Activated T-cell treated with anti-CD3 and anti-CD28 coated beads for 24 hours (primary cell): Measurements from ENCODE around the gene C5orf63.
"Not testable (repeated sequence)": the region's sequence is repeated elsewhere in the genome, so short reads cannot be mapped to it uniquely, and the experiment has no call there.

Source experiments
- DNase-seq: peaks from one replicate; pipeline ENCODE4 v3.0.0-alpha.2; 2020; ENCODE audit warnings: low read depth

C5orf63 gene

DNA sequence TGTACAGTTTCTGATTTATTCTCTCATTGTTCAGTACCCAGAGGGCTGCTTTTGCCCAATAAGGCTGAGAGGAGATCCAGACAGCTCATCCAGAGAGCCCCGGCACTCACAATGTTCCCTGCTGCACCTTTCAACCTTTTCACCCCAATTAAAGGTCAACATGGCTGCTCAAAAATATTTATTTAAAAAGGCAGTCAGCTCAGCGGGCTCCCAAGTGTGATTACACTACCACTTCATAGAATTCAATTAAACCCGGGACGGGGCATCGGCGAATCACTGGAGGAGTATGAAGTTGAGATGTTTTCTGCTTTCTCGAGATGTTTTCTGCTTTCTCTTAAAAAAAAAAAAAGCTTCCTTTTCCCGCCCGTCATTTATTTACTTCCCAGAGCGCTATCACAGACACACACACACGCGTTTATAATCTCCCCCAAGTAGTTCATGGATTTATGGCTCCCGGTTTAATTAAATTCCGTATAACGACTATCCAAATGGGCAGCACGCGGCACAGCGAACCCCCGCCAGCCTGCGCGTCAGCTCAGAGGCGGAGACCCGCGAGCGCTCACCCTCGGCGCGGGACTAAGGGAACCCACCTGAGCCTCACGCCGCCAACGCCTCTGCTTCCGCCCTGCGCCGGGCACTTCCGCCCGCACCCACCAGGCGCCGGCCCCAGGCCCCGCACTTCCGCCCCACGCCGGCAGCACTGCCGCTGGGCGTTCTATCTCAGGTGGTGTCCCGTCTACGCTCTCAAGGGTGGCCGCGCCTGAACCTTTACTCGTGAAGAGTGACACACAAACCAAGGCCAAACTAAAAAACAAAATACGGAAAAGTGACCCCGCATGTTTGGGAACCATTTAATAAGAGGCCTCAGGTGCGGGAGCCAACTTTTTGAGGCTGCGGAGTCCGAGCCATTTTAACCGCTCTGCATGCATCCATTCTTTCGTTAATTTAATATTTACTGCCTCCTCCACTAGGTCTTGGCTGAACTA lies at the start of gene C5orf63:
Gene C5orf63, minus strand, starts transcription at position 642 of the 986 bp plus-strand sequence. CDS start 14,507 bp downstream, outside the sequence.
- peak; percentile 70 for DNase-seq

DNA sequence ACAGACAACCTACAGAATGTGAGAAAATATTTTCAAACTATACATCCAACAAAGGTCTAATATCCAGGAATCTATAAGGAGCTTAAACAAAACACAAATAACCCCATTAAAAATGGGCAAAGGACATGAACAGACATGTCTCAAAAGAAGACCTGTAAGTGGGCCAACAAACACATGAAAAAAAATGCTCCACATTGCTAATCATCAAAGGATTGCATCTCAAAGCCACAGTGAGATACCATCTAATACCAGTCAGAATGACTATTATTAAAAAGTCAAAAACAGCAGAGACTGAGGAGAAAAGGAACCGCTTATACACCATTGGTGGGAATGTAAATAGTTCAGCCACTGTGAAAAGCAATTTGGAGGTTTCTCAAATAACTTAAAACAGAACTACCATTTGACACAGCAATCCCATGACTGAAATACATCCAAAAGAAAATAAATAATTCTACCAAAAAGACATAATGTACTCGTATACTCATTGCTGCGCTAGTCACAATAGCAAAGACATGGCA lies 39.1 kb upstream of the C5orf63 start:
- no peak for DNase-seq

DNA sequence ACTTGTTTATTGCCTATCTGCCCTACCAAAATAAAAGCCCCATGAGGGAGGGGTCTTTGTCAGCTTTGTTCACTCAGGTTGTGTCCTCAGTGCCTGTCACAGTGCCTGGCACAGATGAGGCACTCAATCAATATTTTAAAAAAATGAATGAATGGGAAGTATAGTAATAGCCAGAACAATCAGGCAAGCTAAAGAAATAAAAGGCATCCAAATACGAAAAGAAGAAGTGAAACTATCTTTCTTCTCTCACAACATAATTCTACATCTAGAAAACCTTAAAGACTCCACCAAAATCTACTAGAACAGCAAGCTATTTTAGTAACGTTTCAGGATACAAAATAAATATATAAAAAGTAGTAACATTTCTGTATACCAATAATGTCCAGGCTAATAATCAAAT lies 37.8 kb upstream of the C5orf63 start:
- DNase-seq = no peak

DNA sequence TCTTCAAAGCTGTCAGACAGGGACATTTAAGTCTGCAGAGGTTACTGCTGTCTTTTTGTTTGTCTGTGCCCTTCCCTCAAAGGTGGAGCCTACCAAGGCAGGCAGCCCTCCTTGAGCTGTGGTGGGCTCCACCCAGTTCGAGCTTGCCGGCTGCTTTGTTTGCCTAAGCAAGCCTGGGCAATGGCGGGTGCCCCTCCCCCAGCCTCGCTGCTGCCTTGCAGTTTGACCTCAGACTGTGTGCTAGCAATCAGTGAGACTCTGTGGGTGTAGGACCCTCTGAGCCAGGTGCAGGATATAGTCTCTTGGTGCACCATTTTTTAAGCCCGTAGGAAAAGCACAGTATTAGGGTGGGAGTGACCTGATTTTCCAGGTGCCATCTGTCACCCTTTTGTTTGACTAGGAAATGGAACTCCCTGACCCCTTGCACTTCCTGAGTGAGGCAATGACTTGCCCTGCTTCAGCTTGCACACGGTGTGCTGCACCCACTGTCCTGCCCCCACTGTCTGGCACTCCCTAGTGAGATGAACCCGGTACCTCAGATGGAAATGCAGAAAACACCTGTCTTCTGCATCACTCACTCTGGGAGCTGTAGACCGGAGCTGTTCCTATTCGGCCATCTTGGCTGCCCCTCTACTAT lies 35.4 kb upstream of the C5orf63 start:
- DNase-seq = not testable (repeated sequence)

DNA sequence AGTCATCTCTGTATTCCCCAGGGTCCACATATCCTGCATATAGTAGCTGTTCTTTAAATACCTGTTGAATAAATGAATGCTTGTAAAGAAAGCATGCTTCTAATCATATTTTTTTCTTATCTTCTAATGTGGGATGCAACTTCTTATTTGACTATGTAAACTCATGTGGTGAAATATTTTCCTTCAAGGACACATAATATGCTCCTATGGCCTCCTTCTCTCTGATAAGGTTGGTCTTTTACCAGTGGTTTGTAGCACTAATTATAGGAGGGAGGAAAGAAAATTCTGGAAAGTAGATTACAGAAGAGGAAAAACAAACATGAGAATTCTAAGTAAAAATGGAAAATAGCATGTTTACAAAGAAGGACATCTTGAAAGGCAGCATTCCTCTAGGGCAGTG lies 28.6 kb upstream of the C5orf63 start:
- DNase-seq = no peak

DNA sequence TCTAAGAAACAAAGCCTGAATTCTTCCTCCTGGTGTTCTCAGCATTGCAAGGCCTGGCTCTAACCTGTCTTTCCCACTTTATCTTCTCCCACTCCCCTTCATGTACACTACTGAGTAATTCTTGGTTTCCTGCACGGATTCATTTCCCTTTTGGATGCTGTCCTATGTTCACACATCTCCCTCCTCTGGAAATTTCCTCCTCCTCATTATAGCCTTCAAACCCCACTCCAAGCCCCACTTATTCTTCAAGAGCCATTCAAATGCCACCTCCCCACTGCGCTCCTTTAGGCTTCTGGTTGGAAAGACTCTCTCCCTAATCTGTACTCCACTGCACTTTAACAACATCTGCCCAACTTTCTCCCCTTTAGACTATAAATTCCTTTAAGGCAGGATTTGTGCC lies 28.2 kb upstream of the C5orf63 start:
- DNase-seq = no peak

DNA sequence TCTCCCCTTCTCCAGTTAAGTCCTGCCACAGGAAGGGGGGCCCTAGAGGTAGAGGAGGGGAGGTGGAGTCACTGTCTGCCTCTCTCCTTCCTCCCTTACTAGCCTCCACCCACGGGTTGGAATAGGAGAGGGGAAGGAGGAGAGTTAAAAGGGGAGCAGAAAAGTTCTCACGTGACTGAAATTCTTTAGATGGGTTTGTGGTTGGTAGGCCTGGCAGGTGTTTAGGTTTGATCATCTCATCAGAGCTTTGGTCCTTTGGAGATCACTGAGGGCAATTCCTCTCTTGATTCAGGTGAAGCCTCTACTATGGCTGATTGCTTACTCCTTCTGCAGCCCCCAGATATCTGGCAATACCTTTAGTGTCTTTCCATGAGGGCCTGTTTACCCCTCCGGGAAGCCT lies 24.9 kb upstream of the C5orf63 start:
- no peak for DNase-seq

DNA sequence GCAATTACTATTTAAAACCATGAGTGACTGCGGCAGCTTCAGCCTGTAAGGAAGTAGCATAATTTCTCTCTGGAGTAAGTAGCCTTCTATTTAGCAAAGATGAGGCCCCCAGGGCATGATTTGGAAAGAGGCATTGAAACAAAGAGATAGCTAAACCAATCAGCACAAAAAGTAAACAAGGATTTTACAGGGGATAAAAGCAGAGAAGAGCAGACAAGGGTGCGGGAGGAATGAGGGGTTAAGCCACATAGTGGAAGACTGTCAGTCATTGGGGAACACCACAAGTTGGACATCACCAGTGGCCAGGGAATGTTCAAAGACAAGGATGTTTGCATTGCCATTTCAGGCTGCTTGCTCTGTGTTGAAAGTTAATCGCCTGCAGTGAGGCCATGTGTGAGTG lies 24.0 kb upstream of the C5orf63 start:
- DNase-seq = no peak

DNA sequence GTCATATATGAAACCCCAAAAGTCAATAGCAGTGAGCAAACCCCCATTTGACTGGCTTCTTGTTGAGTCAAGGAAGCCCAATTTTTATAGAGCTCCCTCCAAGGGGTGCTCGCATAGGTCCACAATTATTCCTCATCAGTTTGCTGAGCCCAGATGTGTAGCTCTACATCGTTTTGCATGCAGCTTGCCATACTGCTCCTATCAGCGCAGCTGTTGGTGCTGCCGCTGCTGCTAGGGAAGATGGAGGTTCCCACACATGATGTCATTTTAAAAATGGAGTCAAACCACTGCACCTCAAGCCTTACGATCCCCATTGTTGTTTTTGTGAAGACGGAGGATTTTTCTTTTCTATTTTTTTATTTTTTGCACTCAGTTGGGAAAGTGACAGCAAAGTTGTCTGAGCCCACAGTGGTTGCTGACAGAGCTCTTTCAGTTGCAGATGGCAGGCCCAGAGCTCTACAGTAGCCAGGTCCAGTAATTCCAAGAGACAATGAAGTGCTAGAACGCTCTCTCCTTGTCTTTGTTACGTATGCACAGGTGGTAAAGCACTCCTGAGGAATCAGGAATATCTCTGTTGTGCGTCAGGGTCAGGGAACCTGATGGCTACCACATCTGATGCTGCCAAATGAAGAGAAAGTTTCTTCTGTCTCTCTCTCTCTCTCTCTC lies 23.2 kb upstream of the C5orf63 start:
- no peak for DNase-seq

DNA sequence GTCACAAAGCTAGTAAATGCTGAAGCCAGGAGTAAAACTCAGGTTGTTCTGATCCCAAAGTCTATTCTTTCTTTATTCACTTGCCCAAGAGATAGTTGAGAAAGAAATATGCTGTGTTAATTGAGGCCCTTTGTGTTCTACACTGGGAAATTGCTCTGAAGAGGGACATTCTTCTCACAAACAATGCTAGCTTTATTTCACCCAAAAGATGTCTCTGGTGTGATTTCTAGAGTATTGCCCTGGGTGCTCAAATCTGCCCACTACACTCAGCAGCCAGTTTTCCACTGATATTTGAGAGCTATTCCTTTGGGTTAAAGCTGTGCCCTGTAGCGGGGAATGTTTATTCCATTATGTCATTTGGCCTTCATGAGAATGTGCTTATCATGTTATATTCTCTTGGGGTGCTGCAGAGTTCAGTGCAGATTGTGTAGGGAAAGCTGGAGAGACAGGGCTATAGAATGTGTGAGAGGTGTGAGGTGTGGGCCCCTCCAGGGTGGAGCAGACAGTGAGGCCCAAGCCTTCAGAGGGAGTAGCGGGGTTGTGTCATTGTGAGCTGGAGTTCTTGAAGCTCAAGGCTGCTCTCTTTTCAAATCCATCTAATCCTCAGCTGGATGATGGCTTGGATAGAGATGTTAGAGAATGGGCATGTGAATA lies 21.0 kb upstream of the C5orf63 start:
- DNase-seq = no peak

DNA sequence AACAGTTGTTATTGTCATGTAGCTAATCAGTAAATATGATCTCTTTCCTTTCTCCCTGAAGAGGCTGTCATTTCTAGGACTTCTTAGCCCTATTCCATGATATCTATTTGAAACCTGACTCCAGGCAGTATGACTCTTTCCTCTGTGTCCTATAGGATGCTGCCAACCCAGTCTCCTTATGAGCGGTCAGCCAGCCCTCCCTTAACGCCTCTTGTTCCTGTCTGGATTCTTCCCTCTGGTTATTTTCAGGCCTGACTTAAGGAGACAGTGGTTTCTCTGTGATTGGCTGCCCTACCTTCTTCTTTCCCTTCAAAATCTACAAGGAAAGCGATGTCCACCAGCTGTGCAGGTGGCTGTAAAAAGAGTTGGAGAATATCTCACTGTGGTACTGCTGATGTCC lies 19.4 kb upstream of the C5orf63 start:
- DNase-seq = no peak

DNA sequence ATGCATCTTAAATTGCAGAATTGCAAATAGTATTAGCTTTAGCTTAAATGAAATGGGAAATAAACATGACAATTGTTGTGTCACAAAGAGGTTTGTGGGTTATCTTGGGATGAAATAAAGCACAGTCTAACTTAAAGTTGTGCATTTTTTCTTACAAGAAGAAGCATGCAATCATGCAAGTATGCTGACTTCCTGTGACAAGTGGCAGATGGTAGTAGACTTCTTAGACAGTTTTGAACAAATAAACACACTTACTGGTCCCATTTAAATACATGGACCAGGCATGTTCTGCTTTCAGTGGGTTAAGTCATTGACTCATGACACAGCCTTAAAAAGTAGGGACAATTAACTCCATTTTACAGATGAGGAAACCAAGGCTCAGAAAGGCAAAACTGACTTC lies 15.9 kb upstream of the C5orf63 start:
- DNase-seq = no peak

DNA sequence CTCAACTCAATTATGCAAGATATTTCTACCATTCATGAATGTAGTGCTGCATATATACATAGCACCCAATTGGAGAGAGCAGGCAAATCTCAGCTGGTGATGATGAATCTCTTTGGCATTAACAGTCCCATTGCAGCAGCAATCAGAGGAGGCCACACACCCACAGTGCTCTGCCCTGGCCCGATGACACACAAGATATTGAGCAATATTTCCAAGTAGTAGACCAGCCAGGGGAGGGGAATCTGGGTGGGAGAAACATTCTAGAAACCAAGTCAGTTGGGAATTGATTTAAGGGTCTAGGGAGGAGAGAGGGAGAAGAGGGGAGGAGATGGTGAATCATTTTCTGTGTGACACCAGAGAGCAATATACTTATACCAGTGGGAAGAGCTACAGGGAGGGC lies 14.9 kb upstream of the C5orf63 start:
- DNase-seq = no peak

DNA sequence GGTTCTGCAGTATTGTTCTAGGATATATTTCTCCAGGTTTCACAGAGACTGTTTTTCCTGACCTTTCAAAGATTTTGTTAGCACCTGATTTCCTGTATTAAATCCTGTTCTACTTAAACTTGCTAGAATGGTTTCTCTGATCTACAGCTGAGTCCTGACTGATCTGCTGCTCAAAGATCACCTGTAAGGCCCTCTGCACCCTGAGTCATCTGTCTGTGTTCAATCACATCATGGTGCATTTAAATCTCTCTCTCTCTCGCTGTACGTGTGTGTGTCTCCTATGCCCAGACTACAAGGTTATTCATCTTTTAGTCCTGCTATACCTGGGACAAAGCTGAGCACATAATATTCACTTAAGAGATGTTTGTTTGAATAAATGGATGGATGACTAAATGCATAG lies 13.3 kb upstream of the C5orf63 start:
- DNase-seq = no peak

DNA sequence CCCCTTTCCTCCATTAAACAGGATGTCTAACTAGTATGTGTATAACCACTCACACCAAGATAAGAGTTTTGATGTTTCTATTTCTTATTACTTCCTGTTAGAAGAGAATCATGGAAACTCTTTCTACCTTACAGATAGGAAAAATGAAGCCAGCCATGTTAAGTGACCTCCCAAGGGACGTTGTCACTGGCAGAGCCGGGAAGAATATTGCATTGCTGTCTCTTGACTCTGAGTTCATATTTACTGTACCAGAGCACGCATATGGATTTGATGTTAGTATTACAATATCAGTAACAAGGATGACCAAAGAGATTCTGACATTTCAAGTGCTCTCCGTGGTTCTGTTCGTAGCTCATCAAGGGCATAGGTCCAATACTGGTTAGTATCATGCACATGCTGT lies 12.5 kb upstream of the C5orf63 start:
- no peak for DNase-seq

DNA sequence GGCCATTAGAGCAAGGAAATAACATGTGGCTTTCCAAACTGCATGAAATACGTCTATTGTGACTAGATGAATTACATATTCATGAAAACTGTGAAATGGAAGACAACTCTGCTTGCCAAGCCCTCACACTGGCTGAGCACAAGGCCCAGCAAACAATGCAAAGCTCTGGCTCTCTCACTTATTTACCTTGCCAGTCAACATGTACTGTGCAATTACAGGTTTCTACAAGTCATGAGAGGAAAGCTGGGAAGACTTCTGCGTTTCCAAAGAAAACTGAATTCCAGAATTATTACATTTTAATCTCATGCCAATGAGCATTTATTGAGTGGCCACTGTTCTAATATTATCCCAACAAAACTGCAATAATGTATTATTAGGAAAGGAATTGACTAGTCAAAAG lies 12.1 kb upstream of the C5orf63 start:
- DNase-seq = no peak

DNA sequence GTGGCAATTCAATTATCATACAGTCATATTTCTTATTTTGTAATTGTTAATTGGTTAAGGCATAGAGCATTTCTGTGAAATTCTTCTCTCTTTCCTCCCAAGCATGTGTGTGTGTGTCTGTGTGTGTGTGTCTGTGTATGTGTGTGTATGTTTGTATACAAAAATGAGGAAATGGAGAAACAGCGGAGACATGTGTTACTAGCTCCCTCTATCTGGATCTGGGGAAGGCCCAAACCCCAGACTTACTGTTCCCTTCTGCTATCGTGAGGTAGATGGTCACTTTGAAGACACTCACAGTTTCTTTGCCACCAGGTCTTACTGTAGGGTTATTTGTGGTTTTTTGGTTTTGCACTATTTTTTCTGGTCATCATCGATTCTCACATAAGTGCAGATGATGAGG lies 11.4 kb upstream of the C5orf63 start:
- DNase-seq = no peak

DNA sequence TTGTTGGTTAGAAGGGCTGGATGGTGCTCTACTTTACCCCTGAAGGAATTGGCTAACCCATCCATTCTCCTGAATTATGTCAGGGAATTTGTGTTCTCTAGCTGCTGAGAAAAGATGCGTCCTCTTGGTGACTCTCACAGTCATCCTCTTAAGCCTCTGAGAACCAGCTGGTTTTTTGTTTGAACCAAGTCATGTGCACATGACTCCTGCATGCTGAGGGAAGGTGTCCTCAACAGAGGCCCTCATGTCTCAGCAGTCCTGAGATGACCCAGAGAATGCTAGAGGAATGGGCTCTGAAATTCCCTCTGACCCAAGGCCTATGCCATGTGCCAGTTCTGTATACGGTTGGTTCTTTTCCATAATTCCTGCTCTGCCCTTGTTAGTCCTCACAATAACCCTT lies 10.4 kb upstream of the C5orf63 start:
- no peak for DNase-seq

DNA sequence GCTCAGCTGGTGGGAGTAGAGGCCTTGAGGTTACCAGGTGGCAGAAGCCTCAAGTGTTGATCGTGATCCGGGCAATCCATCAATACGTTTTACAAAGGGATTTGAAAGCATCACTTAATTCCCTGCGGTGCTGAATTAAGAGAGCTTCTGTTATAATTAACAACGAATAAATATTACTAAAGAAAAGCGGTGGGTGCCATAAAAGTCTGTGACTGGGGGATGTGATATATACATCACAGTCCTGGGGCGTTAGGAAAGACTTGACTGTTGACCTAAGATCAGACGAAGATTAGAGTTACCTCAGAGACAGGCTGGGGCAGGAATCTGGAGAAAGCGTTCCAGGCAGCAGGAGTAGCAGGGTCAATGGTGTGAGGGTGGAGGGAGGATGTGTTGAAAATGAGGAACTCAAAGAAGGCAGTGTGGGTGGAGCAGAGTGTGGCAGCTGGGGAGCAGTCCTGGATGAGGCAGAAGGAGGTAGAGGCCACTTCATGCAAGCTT lies 6.7 kb upstream of the C5orf63 start:
- no peak for DNase-seq

DNA sequence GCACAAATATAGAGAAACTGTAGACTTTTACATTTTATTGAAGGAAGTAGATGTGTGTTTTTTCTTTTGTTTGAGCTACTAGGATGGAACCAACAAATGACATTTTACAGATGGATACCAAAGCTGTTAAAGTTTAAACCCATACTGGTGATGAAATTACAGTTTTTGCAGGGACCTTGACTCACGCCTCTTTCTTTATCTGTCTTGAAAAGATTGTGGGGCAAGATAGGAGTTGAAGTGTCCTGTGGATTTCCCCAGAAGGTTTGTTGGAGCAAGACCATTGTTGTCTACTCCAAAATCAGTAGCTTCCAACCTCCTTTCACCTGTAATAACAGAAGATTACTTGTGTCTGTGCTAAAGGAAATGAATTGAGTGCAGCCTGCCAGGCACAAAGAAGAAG lies 4.1 kb upstream of the C5orf63 start:
- no peak for DNase-seq

DNA sequence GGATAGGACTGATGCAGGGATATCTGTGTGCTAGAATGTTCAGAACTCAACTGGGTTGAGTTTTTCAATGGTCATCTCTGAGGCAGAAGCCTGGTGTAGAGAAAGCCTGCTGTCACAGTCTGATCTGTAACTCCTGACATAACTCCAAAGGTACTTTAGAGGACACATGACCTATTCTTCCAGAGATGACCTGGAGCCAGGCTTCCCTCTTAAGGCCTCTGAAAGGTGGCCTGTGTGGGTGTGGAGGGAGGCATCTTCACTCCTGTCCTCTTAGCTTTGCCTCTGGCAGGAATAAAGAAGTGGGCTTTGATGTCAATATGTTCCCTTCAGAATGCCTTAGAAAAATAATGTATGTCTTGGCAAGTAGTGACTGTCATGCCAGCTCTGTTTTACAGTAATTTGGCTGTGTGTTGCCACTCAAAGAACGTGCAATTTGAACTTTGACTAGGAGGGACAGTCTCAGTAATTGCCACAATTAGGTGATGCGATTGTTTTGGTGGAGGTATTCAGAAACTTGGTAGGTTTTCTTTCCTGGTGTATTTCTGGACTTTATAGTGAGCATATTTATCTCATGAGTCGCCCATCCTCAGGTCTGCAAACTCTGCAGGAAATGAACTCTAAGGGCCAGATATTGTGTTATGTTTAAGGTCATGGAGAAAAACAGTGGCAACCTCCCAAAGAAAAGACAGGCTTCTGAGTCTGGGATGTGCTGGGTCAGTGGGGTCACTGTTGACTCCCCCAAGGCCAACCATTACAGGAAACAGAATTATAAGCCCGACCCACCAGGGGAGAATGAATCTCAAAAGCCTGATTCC lies 3.2 kb upstream of the C5orf63 start:
- DNase-seq = no peak
